WI38 (cell line): Measurements from ENCODE around the gene PRXL2C.
"Not testable (repeated sequence)": the region's sequence is repeated elsewhere in the genome, so short reads cannot be mapped to it uniquely, and the experiment has no call there.

Source experiments
- H3K4me3 ChIP-seq: 2 replicates; pipeline ENCODE4 v1.5.1; 2011; ENCODE audit warnings: low read depth, mild to moderate bottlenecking, control low read depth, low read length
- TF ChIP-seq, protein P1 (sequence below): IDR thresholded peaks from 2 replicates; pipeline ENCODE4 v1.5.1; 2012; ENCODE audit warnings: low read depth, mild to moderate bottlenecking, control low read depth, low read length

The PRXL2C gene

DNA sequence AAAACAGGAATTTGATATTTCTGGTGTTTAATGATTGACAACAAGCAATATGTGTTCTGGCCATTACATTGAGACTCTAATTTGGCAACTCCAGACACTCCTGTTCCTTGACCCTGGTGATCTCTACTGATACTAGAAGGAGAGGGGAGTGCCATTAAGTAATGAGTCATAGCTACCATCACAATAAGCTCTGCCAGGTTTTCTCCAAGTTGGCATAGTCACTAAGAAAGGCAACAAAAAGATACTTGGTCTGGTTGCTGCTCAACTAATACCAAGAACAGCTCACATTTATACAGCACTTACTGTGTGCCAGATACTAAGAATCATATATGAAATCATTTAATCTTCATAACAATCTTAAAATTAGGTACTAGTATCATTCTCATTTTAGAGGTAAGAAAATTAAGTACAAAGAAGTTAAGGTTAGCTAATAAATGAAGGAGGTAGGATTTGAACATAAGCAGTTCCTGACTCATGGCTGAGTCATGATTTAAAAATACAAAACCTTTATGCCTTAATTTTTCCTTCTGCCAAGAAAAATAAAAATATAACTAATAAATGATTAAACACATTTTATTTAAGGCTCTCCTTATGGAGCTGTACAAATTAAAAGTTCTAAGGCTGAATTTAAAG, 19.9 kb upstream of the PRXL2C start:
- TF ChIP-seq, protein P1, sequence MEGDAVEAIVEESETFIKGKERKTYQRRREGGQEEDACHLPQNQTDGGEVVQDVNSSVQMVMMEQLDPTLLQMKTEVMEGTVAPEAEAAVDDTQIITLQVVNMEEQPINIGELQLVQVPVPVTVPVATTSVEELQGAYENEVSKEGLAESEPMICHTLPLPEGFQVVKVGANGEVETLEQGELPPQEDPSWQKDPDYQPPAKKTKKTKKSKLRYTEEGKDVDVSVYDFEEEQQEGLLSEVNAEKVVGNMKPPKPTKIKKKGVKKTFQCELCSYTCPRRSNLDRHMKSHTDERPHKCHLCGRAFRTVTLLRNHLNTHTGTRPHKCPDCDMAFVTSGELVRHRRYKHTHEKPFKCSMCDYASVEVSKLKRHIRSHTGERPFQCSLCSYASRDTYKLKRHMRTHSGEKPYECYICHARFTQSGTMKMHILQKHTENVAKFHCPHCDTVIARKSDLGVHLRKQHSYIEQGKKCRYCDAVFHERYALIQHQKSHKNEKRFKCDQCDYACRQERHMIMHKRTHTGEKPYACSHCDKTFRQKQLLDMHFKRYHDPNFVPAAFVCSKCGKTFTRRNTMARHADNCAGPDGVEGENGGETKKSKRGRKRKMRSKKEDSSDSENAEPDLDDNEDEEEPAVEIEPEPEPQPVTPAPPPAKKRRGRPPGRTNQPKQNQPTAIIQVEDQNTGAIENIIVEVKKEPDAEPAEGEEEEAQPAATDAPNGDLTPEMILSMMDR = no peak
- H3K4me3 ChIP-seq = no peak overlapping the region

DNA sequence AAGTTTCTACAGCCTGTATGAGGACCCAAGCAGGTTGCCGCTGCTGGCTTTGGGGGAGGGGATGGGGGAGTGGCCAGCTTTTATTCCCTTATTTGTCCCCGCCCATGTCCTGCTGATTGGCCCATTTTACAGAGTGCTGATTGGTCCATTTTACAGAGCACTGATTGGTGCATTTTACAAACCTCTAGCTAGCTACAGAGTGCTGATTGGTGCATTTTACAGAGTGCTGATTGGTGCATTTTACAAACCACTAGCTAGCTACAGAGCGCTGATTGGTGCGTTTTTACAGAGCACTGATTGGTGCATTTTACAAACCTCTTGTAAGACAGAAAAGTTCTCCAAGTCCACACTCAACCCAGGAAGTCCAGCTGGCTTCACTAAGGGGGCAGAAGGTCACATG, 18.7 kb upstream of the PRXL2C start:
- H3K4me3 ChIP-seq = not testable (repeated sequence)

DNA sequence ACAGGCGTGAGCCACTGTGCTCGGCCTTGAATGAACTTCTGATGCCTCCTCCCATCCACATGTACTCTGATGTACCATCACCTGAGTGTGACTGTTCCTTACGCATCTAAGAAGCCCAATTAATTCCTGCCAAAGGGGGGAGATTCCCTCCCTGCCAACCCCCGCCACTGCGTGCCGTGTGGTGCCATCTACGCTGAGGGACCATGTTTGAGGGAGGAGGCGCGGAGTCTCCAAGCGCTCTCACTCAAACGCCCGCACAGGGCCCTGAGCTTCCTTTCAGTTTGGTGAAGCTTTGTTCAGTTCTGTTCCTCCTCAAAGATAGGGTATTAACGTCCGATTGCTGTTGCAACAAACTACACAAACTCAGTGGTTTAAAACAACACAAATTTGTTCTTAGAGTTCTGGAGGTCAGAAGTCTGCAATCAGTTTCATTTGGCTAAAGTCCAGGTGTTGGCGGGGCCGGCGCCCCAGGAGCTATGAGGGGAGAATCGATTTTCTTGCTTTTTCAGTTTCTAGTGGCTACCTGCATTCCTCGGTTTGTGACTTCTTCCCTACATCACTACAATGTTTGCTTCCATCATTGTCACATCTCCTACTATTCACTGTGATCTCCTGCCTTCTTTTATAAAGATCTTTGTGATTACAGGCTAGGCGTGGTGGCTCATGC, 13.9 kb upstream of the PRXL2C start:
- TF ChIP-seq, protein P1 = no peak
- H3K4me3 ChIP-seq = no peak overlapping the region

DNA sequence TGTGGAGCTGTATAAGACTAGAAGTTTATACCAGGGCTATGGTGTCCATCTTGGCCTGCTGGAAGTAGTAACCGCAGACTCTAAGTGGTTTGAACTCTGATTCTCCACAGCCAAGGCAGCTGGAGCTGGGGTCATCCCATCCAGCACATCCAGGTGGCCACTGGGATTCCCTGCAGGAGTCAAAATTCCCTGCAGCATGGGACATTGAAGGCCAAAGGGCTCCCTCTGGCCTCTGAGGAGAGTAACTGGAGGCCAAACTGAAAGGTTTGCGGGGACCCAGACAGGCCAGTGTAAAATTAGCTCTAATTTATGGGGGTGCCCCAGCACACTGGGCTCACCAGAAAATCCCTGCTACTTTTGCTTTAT, 12.2 kb upstream of the PRXL2C start:
- TF ChIP-seq, protein P1 = no peak

DNA sequence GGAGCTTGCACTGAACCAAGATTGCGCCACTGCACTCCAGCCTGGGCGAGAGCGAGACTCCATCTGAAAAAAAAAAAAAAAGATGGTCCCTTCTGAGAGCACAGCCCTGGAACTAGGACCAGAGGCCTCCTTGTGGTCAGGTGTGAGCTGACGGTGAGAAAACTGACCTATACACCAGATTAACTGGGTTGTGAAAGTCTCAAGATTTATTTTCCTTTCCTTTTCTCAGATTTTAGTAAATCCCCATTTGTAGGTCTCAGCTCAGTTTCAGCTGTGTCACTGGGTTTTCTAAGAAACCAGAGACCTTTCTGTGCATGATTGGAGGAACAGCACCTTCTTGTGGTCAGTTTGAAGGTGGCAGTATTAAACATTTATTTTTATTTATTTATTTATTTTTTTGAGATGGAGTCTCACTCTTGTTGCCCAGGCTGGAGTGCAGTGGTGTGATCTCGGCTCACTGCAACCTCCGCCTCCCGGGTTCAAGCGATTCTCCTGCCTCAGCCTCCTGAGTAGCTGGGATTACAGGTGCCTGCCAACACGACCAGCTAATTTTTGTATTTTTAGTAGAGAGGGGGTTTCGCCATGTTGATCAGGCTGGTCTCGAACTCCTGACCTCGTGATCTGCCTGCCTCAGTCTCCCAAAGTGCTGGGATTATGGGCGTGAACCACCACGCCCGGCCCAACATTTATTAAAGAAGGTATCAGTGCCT, 11.7 kb upstream of the PRXL2C start:
- H3K4me3 ChIP-seq = not testable (repeated sequence)
- TF ChIP-seq, protein P1 = peak; percentile 58

More for the DNA sequence above, 12.2 kb upstream of the PRXL2C start:
- H3K4me3 ChIP-seq = no peak overlapping the region

DNA sequence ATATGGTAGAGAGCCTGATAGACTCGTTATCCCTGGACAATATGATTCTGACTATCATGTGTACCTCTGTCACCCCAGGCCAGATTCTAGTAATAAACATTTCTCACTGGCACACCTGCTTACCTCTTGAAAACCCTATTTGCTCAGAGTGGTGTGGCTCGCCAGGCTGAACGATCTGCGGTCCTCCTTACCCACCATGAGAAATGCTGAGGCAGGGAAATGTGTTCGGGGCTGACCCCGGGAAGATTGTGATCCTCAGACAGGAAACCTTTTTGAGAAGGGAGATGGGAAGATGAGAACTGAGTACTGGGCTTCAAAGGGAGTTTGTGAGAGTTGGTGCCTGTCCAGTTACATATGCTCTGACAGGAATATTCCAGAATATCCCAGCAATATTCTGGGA, 10.7 kb upstream of the PRXL2C start:
- TF ChIP-seq, protein P1 = no peak

DNA sequence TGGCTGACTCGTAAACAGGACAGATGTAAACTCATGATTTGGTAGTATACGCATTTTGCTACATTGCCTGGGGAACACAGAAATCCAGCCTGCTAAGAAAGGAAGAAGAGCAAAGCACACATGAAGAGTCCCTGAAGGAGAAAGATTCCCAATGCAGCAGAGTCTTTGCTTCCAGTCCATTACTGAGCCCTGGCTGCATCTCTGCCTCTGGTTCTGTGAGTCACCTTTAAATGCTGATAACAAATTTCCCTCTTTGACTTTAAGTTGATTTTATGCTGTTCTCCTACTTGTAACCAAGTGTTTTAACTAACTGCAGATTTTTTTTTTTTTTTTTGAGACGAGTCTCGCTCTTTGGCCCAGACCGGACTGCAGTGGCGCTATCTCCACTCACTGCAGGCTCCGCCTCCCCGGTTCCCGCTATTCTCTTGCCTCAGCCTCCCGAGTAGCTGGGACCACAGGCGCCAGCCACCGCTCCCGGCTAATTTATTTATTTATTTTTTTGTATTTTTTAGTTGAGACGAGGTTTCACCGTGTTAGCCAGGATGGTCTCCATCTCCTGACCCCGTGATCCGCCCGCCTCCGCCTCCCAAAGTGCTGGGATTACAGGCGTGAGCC, 8.5 kb upstream of the PRXL2C start:
- TF ChIP-seq, protein P1 = no peak
- H3K4me3 ChIP-seq = no peak overlapping the region

More for the DNA sequence above, 10.7 kb upstream of the PRXL2C start:
- no peak overlapping the region for H3K4me3 ChIP-seq
